GM21717 (cell line): ENCODE results near the gene EPHX1.
"Not testable (repeated sequence)": the region's sequence is repeated elsewhere in the genome, so short reads cannot be mapped to it uniquely, and the experiment has no call there.

Experiments used
- ATAC-seq: cut with Tn5 transposase; IDR thresholded peaks from one replicate; pipeline ENCODE4 v1.9.1; 2021; ENCODE audit warnings: mild to moderate bottlenecking, moderate library complexity; ENCODE audit not compliant: unreplicated experiment

The EPHX1 gene

DNA sequence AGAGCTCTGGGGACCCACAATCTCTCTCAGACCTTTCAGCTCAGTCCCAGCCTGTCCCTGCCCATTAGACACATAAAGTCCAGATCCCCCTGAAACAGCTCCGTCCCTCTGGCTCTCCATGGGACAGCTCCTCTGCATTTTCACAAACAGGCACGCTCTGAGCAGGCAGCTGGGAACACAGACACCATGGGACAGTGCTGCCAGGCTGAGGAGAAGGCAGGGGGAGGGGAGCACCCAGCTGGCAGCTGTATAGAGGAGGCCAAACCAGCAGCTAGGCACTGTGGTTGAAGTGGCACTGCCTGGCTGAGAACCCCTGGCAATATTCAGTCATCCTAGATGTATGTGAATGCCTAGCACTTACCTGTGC, 70.3 kb downstream of the EPHX1 start:
- ATAC-seq: no peak

DNA sequence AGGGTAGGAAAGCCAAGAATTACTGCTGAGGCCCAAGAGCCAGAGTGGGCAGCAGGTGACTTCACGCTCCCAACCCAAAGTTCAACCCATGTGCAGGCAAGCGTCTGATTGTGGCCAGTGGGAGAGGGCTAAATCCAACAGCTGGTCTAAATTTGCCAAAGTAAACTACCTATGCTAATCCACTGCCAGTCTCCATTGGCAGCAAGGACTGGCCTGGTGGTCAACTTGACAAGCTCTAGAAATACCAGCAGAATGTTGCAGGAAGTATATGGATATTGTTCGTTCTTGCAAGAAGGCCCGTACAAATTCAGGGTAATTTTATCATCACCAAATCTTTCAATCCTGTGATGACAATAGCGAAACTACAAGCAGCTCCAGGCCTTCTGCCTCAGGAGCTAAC, 70.7 kb downstream of the EPHX1 start:
- no peak for ATAC-seq

DNA sequence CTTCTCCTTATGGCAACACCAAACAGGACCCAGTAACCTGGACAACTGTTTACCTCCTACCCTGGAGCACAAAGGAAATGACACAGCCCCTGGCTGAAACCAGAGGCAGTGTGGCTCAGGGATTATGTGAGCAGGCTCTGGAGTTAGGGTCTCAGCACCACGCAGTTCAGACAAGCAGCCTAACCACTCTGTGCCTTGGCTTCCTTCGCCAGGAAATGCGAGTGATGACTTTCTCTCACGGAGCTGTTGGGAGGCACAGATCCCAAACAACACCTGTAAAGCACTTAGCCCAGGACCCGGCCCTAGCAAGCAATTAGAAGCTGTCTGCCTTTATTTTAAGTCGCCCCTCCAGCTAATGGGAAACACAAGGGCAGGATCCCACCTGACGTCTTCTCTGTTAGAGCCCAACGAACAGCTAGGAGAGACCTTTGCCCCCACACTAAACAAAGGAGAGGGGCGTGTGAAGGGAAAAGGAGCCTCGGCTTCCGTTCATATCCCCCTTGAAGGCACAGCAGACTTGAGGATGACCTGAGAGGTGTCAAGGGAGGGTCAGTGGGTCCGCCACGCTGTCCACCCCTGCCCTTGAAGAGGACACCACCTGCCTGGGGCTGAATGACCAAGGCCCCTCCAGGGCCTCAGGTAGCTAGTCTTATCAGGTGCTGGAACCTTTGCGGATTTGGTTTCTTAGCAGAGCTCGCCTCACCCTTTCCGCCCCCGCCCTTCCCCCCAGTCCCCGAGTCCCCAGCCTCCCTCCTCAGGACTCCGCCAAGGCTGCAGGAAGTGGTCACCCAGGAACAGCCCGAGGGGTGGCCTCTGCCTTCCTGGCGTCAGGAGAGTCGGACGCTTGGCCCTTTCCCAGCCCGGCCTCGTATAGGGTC, 71.4 kb downstream of the EPHX1 start:
- ATAC-seq: peak; percentile 30

DNA sequence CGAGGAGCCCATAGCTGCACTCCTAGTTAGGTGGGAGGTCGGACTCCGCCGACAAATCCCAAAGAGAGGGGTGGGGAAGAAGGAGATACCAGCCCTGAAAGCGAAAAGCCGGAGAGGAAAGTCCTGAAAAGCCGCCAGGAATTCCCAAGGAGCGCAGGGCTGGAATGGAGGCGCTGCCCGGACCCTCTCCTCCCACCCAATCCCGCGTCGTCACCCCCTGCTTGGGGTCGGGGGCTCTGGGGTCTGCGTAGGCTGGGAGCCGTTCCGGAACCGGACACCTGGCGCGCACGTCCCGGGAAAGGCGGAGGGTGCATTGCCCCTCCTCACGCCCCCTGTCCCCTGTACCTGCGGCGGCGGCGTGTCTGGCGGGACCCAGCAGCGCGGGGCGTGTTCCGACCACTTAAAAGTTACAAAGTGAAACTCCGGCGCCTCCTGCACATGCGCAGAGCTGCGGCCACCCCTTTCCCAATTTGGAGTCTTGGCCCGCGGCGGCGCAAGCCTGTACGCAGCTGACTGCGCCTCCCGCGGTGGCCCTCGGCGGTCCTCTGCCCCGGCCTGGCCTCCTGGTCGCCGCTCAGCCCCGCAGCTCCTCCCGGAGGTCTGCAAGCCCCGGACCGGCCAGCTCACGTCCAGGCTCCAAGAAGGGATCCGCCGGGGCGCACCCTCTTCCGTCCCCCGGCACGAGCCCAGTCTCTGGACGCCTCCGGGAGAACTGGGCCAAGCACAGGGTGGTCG, 72.2 kb downstream of the EPHX1 start, which contains the start of gene TMEM63A:
TSS of gene TMEM63A (minus strand) at position 422 of the 735 bp plus-strand sequence. CDS start 4,800 bp downstream, outside the sequence.
- ATAC-seq: peak; percentile 75

DNA sequence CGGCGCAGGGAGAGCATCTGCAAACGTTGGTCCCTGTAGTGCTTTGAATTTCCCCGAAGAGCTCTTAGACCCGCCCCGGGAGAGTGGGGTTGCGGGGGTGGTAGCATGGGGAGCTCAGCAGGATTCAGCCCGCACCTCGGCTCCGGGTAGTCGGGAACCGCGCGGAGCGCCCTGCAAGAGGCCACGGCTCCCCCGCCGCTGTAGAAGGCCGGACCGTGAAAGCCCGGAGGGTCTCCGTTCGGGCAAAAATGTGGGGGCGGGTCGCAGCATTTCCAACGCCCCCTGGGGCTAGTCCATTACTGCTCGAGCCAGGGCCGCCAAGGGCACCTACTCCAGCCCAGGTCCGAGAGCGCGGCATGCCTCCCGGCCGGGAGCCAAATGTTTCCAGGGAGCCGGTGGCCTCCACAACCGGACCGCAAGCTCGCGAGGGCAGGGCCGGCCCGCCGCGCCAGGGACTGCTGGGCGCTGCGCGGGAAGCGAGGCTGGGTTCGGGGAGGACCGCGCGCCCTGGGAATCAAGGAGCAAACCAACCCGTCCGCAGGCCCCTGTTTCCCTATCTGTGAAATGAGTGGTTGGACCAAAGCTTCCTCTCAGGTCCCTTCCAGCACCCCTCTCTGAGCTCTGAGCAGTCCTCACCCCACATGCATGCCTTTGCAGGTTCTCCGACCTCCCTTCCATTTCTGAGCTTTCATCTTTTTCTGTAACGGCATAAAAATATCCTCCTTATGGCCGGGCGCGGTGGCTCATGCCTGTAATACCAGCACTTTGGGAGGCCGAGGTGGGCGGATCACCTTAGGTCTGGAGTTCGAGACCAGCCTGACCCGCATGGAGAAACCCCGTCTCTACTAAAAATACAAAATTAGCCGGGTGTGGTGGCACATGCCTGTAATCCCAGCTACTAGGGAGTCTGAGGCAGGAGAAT, 73.0 kb downstream of the EPHX1 start:
- ATAC-seq: peak; percentile 33

DNA sequence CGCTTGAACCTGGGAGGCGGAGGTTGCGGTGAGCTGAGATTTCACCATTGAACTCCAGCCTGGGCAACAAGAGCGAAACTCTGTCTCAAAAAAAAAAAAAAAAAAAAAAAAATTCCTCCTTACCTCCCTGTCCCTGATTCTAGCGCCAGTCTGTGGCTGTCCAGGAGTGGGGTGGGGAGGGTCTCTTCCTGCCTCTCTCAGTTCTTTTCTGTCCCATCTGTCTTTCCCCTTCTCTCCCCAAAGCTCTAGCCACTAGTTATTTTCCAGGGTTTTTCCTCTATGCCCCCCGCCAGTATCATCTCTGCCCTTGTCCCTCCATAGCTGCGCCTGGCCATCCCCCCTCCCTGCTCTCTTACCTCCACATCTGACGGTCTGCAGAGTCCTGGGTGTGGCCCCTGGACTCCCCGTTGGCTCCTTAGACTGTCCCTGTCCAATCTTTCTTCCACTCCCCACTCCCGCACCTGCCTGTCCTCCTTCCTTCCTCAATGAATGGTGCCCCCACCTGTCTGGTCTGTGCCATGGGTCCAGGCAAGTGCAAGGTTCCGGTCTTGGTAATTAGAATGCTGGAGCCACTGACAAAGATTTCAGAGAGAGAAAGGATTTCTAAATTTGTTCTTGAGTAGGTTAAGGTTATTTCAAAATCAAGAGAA, 73.8 kb downstream of the EPHX1 start:
- no peak for ATAC-seq

DNA sequence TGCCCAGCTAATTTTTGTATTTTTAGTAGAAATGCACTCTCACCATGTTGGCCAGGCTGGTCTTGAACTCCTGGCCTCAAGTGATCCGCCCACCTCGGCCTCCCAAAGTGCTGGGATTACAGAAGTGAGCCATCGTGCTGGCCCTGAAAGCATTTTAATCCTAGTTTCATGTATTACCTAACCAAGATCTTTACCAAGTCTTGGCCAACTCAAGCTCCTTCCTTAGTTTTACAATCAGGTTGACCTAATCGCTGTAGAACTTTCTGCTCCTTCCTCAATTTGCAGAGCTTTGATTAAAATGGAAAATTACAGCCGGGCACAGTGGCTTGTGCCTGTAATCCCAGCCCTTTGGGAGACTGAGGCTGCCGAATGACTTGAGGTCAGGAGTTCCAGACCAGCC, 75.4 kb downstream of the EPHX1 start:
- ATAC-seq: no peak

DNA sequence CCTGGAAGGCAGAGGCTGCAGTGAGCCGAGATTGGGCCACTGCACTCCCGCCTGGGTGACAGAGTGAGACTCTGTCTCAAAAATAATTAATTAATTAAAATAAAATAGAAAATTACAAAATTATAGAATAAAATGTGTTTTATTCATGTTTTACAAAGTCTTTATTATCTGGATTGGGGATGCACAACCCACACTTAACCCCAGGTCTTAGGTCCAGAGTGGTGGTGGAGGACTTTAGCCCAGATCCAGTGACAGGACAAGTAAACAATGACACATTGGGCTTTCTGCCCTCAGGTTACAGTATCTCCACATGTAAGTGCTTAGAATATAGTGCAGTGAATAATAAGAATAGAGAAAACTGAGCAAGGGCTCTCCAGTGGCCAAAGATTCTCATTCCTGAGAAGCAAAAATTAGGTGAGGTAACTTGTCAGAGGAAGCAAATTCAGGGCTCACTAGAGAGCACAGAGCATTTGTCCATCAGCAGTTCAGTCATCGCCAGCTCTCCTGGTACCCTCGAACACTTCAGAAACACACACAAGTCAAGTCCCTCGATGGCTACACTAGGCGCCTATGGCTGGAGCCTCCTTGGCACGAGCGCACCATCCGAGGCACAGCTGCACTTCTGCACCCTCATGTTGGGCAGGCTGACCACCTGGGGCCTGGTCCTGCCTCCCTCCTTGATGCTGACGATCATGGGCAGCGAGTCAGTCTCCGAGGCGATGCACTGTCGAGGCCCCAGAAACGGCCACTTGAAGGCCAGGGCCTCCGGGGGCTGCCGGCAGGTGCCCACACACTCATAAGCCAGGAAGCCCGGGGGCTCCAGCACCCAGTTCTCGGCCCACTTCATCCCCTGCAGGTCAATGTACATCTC, 76.5 kb downstream of the EPHX1 start:
- ATAC-seq: no peak

DNA sequence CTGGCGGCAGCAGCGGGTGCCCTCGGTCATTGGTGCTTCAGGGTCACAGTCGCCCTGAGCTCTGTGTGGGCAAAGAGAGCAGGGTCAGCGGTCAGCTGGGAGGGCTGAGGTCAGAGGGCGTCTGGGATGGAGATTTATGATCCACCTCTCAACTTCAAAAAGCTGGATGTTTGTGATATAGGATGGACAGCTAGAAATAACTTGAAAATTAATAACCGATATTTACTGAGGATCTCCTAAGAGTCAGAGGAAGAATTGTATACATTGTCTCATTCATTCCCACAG, 77.0 kb downstream of the EPHX1 start:
- ATAC-seq: no peak

DNA sequence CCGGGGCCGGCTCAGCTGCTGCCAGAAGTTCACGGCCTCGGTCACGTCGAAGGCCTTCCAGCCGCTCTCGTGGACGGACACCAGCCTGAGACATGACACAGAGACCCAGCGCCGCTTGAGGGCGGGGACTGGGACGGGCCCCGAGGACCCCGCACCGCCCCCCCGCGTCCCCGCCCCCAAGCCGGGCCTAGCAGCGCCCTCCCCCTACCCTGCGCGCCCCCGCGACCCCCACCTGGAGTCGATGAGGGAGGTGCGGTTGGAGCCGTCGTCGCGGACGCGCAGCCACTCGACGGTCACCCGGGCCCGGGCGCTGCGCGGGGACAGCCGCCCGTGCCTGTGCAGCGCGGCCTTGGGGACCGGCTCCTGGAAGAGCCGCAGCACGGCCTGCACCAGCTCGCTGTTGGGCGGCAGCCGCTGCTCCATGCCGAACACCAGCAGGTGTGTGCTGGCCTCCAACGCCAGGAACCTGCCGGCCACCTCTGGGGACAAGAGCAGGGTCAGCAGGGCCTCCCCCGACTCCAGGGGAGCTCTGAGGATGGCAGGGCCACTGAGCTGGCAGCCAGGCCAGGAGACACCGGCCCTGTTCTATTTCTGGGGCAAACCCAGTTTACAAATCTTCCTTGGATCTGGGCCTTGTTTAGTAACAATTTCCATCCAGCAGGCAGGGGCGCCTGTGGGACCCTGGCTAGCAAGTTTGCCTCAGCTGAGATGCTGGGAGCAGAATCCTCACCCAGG, 77.8 kb downstream of the EPHX1 start:
- ATAC-seq: not testable (repeated sequence)

DNA sequence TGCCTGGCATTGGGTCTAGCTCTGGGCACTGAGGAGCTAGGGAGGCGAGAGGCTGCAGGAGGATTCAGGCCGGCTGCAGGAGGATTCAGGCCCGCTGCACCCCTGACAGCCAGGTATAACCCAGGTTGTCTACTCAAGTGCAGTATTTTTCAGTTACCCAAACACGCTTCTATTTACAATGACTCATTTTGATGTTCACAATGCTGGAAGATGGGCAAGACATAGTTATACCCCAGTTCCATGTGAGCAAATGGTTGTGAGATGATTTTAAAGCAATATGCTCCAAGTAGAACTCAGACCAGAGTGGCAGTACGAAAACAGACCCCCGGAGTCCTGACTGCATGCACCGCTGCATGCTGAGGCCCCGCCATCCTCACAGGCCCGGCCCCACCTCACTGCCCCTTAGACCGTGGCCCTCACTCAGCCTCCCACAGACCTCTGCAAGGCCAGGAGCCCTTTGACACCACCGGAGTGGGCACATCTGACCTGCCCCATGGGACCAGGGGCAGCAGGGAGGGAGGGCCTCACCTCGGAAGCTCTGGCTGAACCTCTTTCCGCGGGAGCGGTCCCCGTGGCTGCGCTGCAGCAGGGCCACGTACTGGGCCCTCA, 78.5 kb downstream of the EPHX1 start:
- no peak for ATAC-seq

DNA sequence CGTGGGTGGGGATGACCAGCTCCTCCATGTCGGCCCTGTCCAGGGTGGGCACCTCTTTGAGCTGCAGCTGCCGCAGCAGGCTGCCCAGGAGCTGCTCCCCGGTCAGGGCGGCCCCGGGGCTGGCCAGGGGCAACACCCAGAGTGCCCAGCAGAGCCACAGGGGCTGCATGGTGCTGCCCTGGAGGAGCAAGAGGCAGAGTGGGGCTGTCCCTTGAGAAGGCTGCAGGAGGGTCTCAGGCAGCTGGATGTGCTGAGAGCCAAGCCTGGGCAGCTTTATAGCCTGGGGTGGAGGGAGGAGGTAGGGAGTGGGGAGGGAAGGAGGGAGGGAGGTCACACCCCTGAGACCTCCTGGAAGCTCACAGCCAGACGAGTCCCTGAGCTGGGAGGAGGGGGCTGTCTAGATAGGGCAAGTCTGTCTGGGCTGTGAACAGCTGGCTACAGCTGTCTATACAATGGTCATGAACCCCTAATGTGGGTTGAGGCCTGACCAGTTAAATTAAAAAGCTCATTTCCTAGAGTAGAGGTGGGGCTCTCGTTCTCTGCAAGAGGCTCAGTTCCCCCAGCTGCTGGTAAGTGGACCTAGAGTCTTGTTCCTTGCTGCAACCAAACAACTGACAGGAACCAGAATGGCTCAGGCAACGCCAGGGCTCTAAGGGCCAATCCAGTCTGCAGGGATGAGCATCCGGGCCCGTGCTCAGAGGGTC, 79.1 kb downstream of the EPHX1 start, which contains the start of gene LEFTY1:
TSS of gene LEFTY1 (minus strand) at position 249 of the 704 bp plus-strand sequence. CDS start at position 169, 80 bp downstream.
- no peak for ATAC-seq

DNA sequence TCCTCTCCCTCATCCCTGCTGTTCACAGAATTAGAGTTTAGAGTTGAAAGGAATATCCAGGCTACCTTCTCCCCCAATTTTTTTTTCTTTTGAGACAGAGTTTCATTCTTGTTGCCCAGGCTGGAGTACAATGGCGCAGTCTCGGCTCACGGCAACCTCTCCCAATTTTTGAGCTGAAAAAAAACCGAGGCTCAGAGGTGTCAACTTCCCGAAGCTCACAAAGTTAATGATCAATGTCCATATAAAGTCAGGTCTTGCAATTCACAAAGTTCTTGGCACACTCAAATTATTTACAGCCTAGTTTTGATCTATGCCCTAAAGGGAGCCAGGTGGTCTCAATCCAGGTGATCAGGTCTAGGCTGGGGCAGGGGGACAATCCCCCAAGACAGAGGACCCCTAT, 79.8 kb downstream of the EPHX1 start:
- ATAC-seq: no peak

DNA sequence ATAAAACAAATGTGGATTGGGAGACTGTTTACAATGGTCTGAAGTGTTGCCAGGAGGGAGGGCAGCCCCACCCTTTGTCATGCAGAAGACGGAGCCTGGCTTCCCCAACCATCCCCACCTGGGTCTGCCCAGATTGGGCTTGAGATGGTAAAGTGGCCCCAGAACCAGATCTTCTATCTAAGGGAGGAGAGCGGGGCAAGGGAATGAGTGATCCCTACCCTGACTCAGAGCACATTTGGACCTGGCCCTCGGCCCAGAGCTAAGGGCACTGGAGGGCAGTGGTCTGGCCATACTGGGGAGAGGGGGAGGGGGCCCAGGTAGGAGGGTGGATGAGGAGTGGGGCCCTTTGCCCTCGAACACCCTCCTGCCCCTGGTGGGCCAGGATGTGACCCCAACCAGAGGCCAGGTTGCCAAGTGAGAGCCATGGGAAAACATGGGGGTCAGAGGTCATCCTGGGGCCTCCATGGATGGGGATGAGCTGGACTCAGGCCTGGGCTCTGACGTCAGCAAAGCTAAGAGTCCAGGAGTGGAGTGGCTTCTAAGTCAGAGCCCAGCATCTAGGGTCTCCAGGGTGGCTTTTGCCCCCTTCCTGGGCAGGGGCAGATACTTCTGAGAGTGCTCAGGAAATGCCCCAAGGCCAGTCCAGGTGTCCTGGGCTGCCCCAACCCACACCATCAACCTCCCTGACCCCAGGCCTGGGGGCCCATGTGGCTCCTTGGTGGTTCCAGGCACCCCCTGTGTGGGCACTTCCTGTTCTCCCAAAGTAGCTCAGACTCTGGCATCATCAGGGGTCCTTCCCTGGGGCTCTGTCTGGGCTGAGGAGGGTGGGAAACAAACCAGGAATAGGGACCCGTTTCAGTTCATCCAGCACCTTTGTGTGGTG, 80.7 kb downstream of the EPHX1 start:
- no peak for ATAC-seq

DNA sequence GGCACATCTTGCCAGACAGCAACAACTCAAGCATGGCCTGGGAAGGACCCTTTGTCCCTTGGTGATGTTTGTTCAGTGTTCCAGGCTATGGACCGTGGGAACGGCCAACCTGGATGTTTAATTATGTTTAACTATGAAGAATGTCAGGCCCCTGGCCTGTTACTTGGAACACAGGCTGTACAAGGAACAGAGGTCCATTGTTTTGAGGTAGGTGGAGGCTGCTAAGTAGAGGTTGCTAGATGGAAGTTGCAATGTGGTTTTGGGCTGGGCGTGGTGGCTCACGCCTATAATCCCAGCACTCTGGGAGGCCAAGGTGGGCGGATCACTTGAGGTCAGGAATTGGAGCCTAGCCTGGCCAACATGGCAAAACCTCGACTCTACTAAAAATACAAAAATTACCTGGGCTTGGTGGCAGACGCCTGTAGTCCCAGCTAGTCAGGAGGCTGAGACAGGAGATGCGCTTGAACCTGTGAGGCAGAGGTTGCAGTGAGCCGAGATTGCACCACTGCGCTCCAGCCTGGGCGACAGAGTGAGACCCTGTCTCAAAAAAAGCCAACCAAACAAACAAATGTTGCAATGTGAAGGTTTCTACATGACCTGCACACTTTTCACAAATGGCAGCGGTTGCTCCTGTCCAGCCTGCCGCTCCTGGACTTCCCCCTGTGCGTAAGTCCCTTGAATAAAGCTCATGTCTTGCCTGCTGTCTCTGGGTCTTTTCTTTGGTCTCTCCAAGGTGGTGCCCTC, 81.5 kb downstream of the EPHX1 start:
- no peak for ATAC-seq

DNA sequence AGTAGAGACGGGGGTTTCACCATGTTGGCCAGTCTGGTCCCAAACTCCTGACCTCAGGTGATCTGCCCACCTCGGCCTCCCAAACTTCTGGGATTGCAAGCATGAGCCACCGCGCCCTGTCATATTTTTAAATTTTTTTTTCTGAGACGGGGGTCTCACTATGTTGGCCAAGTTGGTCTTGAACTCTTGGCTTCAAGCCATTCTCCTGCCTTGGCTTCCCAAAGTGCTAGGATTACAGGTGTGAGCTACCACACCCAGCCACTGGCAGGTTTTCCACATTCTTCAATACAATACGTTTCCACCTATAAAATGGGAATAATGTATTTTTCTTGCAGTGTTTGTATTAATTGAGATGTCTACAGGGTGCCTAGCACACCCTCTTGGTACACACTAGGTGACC, 82.4 kb downstream of the EPHX1 start:
- ATAC-seq: no peak
